Stomach (tissue), 4 donors: ENCODE results near the gene NME4.

Experiments
- EP300 ChIP-seq: sonication (generic); formaldehyde crosslinking; IDR thresholded peaks from one replicate; pipeline ENCODE4 v1.6.1; 2017; ENCODE audit warnings: antibody characterized with exemption
- POLR2A ChIP-seq, 4 donors: fragments of 450-650 bp; IDR thresholded peaks; one replicate each; pipeline ENCODE4 v1.6.1; 2016; ENCODE audit warnings: antibody characterized with exemption in 4 of 4, control low read depth in 2 of 4, mild to moderate bottlenecking in 1 of 4, moderate library complexity in 1 of 4
- POLR2AphosphoS5 ChIP-seq, 3 donors: sonication (generic); formaldehyde crosslinking; IDR thresholded peaks; one replicate each; pipeline ENCODE4 v1.6.1; 2016; ENCODE audit warnings: antibody characterized with exemption in 3 of 3
- TF ChIP-seq, protein P1 (sequence below), 7 experiments: fragments of 450-650 bp in 4 of 7; fragments of 200-600 bp in 3 of 7; sonication (generic) in 3 of 7; IDR thresholded peaks; one replicate each; pipeline ENCODE4 v1.5.1; 2016 to 2019; ENCODE audit warnings: antibody characterized with exemption in 7 of 7, control low read depth in 2 of 7, mild to moderate bottlenecking in 1 of 7

GRCh38 chr16:360698-361336, 36.2 kb upstream of the NME4 start:
- TF ChIP-seq POLR2A (IDR thresholded peaks at IDR 0.05) (no peak), POLR2AphosphoS5 (IDR thresholded peaks at IDR 0.05) (no peak), EP300 (no peak)
- TF ChIP-seq, protein P1, sequence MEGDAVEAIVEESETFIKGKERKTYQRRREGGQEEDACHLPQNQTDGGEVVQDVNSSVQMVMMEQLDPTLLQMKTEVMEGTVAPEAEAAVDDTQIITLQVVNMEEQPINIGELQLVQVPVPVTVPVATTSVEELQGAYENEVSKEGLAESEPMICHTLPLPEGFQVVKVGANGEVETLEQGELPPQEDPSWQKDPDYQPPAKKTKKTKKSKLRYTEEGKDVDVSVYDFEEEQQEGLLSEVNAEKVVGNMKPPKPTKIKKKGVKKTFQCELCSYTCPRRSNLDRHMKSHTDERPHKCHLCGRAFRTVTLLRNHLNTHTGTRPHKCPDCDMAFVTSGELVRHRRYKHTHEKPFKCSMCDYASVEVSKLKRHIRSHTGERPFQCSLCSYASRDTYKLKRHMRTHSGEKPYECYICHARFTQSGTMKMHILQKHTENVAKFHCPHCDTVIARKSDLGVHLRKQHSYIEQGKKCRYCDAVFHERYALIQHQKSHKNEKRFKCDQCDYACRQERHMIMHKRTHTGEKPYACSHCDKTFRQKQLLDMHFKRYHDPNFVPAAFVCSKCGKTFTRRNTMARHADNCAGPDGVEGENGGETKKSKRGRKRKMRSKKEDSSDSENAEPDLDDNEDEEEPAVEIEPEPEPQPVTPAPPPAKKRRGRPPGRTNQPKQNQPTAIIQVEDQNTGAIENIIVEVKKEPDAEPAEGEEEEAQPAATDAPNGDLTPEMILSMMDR (IDR thresholded peaks at IDR 0.05), result no peak
